ENCODE measurements around the gene SEC23A. TPM values are rescaled to one million over a fixed set of nuclear protein-coding genes. Genes with fewer than 3 reads are reported as not detected.

Gene SEC23A
- total RNA-seq, 1 experiment from 2014 or later = 108 TPM

DNA sequence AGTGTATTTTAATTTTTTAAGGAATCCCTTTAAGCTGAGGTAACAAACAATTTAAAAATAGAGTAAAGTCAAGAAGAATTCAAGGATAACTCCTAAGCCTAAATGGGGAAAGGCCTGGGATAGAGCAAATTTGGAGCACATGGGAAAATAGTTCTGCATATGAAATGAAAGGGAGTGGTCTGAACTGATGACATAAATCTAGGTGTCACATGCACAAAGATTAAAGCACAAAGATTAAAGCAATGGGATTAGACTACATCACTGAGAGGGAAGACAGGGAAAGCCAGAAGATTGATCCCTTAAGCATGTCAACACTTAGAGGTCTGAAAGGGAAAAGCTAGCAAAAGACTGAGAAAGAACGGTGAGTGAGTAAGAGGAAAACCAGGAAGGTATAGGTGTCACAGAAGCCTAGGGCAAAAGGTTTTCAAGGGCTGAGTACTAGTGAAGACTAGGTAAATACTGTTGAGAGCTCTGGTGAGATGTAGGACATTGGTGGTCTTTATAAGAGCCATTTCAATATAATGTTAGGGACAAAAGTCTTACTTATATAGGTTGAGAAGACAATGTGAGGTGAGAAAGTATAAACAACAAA is 59.6 kb downstream of the SEC23A start:
- peaks cover 2% of the 10 kb centered on the region for H3K36me3 ChIP-seq (ENCODE audit: control insufficient read depth, insufficient read depth, low read length)
- no peaks in the 10 kb centered on the region for H3K4me1 Mint-ChIP-seq (ENCODE audit: low read depth, unreplicated experiment)
- TF ChIP-seq, protein P1, sequence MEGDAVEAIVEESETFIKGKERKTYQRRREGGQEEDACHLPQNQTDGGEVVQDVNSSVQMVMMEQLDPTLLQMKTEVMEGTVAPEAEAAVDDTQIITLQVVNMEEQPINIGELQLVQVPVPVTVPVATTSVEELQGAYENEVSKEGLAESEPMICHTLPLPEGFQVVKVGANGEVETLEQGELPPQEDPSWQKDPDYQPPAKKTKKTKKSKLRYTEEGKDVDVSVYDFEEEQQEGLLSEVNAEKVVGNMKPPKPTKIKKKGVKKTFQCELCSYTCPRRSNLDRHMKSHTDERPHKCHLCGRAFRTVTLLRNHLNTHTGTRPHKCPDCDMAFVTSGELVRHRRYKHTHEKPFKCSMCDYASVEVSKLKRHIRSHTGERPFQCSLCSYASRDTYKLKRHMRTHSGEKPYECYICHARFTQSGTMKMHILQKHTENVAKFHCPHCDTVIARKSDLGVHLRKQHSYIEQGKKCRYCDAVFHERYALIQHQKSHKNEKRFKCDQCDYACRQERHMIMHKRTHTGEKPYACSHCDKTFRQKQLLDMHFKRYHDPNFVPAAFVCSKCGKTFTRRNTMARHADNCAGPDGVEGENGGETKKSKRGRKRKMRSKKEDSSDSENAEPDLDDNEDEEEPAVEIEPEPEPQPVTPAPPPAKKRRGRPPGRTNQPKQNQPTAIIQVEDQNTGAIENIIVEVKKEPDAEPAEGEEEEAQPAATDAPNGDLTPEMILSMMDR (IDR thresholded peaks at IDR 0.05; ENCODE audit: insufficient read depth in 1 of 2, low read depth in 1 of 2, low read length in 1 of 2, severe bottlenecking in 1 of 2, unreplicated experiment in 1 of 2) = no peak
- H3K27me3 Mint-ChIP-seq (ENCODE audit: insufficient read depth, unreplicated experiment) = no peaks in the 10 kb centered on the region
- H3K9me3 Mint-ChIP-seq (ENCODE audit: unreplicated experiment) = no peaks in the 10 kb centered on the region
- BruUV-seq (replicated peaks) = no TSS peak
- no peak for DNase-seq
- no peak overlapping the region for H3K27ac Mint-ChIP-seq (ENCODE audit: unreplicated experiment)
- POLR2A ChIA-PET = no interaction called here
- no peak overlapping the region for H3K4me3 Mint-ChIP-seq (ENCODE audit: unreplicated experiment)
- intact Hi-C loops (cut with micrococcal nuclease; ENCODE audit: unreplicated experiment) = no loop called here
- H3K4me1 ChIP-seq = no peaks in the 10 kb centered on the region
- H3K9me3 ChIP-seq = no peaks in the 10 kb centered on the region
- no peaks in the 10 kb centered on the region for H3K27me3 ChIP-seq (replicated peaks; ENCODE audit: control insufficient read depth, insufficient read depth, low read length)
- peaks cover 52% of the 10 kb centered on the region for H3K36me3 Mint-ChIP-seq (ENCODE audit: insufficient read depth, unreplicated experiment)
- H3K4me3 ChIP-seq (ENCODE audit: low read depth, low read length) = no peak overlapping the region
- CTCF ChIA-PET = no interaction called here

DNA sequence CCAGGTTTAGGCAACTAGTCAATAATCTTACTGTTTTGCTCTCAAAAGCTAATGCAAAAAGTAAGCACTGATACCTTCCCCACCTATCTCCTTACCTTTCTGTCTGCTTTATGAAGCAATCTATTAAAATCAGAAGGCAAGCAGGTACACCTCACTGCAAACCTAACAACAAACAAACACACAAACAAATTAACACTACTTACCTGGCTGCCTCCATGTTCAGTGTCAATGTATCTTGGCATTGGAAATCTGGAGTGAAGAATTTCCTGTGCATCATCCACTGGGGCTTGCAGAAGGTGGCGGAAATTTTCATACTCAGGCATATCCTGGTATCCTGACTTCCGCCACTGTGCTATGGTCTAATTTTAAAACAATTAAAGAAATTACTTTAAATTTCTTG is 62.5 kb downstream of the SEC23A start:
- Histone ChIP-seq H3K27me3 (replicated peaks; ENCODE audit: control insufficient read depth, insufficient read depth, low read length) (no peaks in the 10 kb centered on the region), H3K36me3 (ENCODE audit: control insufficient read depth, insufficient read depth, low read length) (peaks cover 2% of the 10 kb centered on the region; the same call in 1 of the 2 replicates), H3K4me1 (no peaks in the 10 kb centered on the region), H3K9me3 (no peaks in the 10 kb centered on the region), H3K4me3 (ENCODE audit: low read depth, low read length) (no peak overlapping the region)
- TF ChIP-seq, protein P1 (IDR thresholded peaks at IDR 0.05; ENCODE audit: insufficient read depth in 1 of 2, low read depth in 1 of 2, low read length in 1 of 2, severe bottlenecking in 1 of 2, unreplicated experiment in 1 of 2) = no peak
- H3K27me3 Mint-ChIP-seq (ENCODE audit: insufficient read depth, unreplicated experiment) = no peaks in the 10 kb centered on the region
- POLR2A ChIA-PET = no interaction called here
- H3K4me3 Mint-ChIP-seq (ENCODE audit: unreplicated experiment) = no peak overlapping the region
- no TSS peak for BruUV-seq (replicated peaks)
- no peak for DNase-seq
- CTCF ChIA-PET = interaction anchor here (0.6 kb wide), 1 partner anchor 30 kb away, joined by 6 read pairs; no protein-coding TSS in a partner anchor
- H3K27ac Mint-ChIP-seq (ENCODE audit: unreplicated experiment) = no peak overlapping the region
- intact Hi-C loops (cut with micrococcal nuclease; ENCODE audit: unreplicated experiment) = no loop called here
- peaks cover 26% of the 10 kb centered on the region for H3K36me3 Mint-ChIP-seq (ENCODE audit: insufficient read depth, unreplicated experiment)
- no peaks in the 10 kb centered on the region for H3K4me1 Mint-ChIP-seq (ENCODE audit: low read depth, unreplicated experiment)
- no peaks in the 10 kb centered on the region for H3K9me3 Mint-ChIP-seq (ENCODE audit: unreplicated experiment)

DNA sequence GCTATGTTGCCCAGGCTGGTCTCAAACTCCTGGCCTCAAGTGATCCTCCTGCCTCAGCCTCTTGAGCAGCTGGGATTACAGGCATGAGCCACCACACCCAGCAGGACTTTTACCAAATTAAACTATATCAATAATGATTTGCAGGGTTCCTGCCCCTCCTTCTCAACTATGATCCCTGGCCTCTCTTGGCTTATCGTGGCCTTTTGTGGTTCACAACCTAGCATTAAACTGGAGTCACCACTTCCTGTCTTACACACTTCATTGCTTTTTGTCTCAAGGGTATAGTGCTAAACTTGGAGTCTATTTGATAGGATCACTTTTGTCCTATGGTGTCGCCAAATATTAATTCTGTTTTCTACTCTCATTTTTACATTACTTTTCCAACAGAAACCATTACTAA is 64.5 kb downstream of the SEC23A start:
- intact Hi-C loops (cut with micrococcal nuclease; ENCODE audit: unreplicated experiment) = no loop called here
- POLR2A ChIA-PET = no interaction called here
- CTCF ChIA-PET = no interaction called here
- Histone ChIP-seq H3K9me3 (no peaks in the 10 kb centered on the region), H3K4me3 (ENCODE audit: low read depth, low read length) (no peak overlapping the region), H3K36me3 (ENCODE audit: control insufficient read depth, insufficient read depth, low read length) (peaks cover 2% of the 10 kb centered on the region; the same call in 1 of the 2 replicates), H3K4me1 (no peaks in the 10 kb centered on the region), H3K27me3 (replicated peaks; ENCODE audit: control insufficient read depth, insufficient read depth, low read length) (no peaks in the 10 kb centered on the region)
- no peak overlapping the region for H3K27ac Mint-ChIP-seq (ENCODE audit: unreplicated experiment)
- no TSS peak for BruUV-seq (replicated peaks)
- H3K27me3 Mint-ChIP-seq (ENCODE audit: insufficient read depth, unreplicated experiment) = no peaks in the 10 kb centered on the region
- no peaks in the 10 kb centered on the region for H3K9me3 Mint-ChIP-seq (ENCODE audit: unreplicated experiment)
- DNase-seq = no peak
- TF ChIP-seq, protein P1 (IDR thresholded peaks at IDR 0.05; ENCODE audit: insufficient read depth in 1 of 2, low read depth in 1 of 2, low read length in 1 of 2, severe bottlenecking in 1 of 2, unreplicated experiment in 1 of 2) = no peak
- H3K4me3 Mint-ChIP-seq (ENCODE audit: unreplicated experiment) = no peak overlapping the region
- H3K36me3 Mint-ChIP-seq (ENCODE audit: insufficient read depth, unreplicated experiment) = peaks cover 20% of the 10 kb centered on the region
- no peaks in the 10 kb centered on the region for H3K4me1 Mint-ChIP-seq (ENCODE audit: low read depth, unreplicated experiment)
